Astrocyte (in vitro differentiated cells and primary cell): ENCODE data around the gene BIRC6. TPM values are rescaled to one million over a fixed set of nuclear protein-coding genes. Genes with fewer than 3 reads are reported as not detected.
"Not testable (repeated sequence)": the region's sequence is repeated elsewhere in the genome, so short reads cannot be mapped to it uniquely, and the experiment has no call there.

ENCODE experiments used
- DNase-seq: peaks from one replicate; pipeline ENCODE4 v3.0.0-alpha.2; 2010; ENCODE audit warnings: low read depth
- FAIRE-seq: peaks from 2 replicates; lab custom pipeline; 2011; peaks lifted over from hg19 to GRCh38; lab: Jason Lieb, UNC
- H2AFZ ChIP-seq: 2 replicates; pipeline ENCODE4 v1.6.0; 2012; ENCODE audit warnings: low read depth, low read length, inconsistent platforms
- H3K27ac ChIP-seq: 2 replicates; pipeline ENCODE4 v1.5.1; 2011; ENCODE audit warnings: low read depth, low read length, inconsistent platforms
- H3K27me3 ChIP-seq: 2 replicates; pipeline ENCODE4 v1.6.0; 2011; ENCODE audit warnings: low read length, inconsistent platforms; ENCODE audit not compliant: insufficient read depth
- H3K36me3 ChIP-seq: 2 replicates; pipeline ENCODE4 v1.5.1; 2011; ENCODE audit warnings: low read length, inconsistent platforms; ENCODE audit not compliant: insufficient read depth
- H3K4me1 ChIP-seq: 2 replicates; pipeline ENCODE4 v1.5.1; 2011; ENCODE audit warnings: low read length, inconsistent platforms; ENCODE audit not compliant: insufficient read depth
- H3K4me2 ChIP-seq: 2 replicates; pipeline ENCODE4 v1.6.0; 2012; ENCODE audit warnings: low read length, inconsistent platforms
- H3K4me3 ChIP-seq: 2 replicates; pipeline ENCODE4 v1.5.1; 2011; ENCODE audit warnings: low read depth, mild to moderate bottlenecking, low read length, inconsistent platforms; ENCODE audit not compliant: insufficient read depth
- H3K79me2 ChIP-seq: 2 replicates; pipeline ENCODE4 v1.6.0; 2012; ENCODE audit warnings: mild to moderate bottlenecking, low read length, inconsistent platforms; ENCODE audit not compliant: insufficient read depth
- H3K9ac ChIP-seq: 2 replicates; pipeline ENCODE4 v1.6.0; 2012; ENCODE audit warnings: mild to moderate bottlenecking, low read length, inconsistent platforms
- H3K9me3 ChIP-seq: 2 replicates; pipeline ENCODE4 v1.5.1; 2012; ENCODE audit warnings: low read depth, mild to moderate bottlenecking, low read length, inconsistent platforms; ENCODE audit not compliant: insufficient read depth
- H4K20me1 ChIP-seq: 2 replicates; pipeline ENCODE4 v1.6.0; 2012; ENCODE audit warnings: low read length, inconsistent platforms; ENCODE audit not compliant: insufficient read depth
- H3K27ac Mint-ChIP-seq: one replicate; pipeline ENCODE4 v1.8.0; 2021; ENCODE audit warnings: mild to moderate bottlenecking, mixed read lengths; ENCODE audit not compliant: unreplicated experiment
- H3K27me3 Mint-ChIP-seq: one replicate; pipeline ENCODE4 v1.8.0; 2021; ENCODE audit warnings: low read depth, mixed read lengths; ENCODE audit not compliant: unreplicated experiment
- H3K36me3 Mint-ChIP-seq: one replicate; pipeline ENCODE4 v1.8.0; 2021; ENCODE audit warnings: low read depth, mixed read lengths; ENCODE audit not compliant: unreplicated experiment
- H3K4me1 Mint-ChIP-seq: one replicate; pipeline ENCODE4 v1.8.0; 2021; ENCODE audit warnings: low read depth, mixed read lengths; ENCODE audit not compliant: unreplicated experiment
- H3K4me3 Mint-ChIP-seq: one replicate; pipeline ENCODE4 v1.8.0; 2021; ENCODE audit warnings: mild to moderate bottlenecking, moderate library complexity, mixed read lengths; ENCODE audit not compliant: unreplicated experiment
- H3K9me3 Mint-ChIP-seq: one replicate; pipeline ENCODE4 v1.8.0; 2021; ENCODE audit warnings: mild to moderate bottlenecking, mixed read lengths; ENCODE audit not compliant: unreplicated experiment
- EZH2 ChIP-seq: IDR thresholded peaks from 2 replicates; pipeline ENCODE4 v1.6.1; 2012; ENCODE audit warnings: mild to moderate bottlenecking, low read length, inconsistent platforms; ENCODE audit not compliant: insufficient read depth
- total RNA-seq: library from RNA; stranded (reverse); gene quantifications from 2 replicates; pipeline ENCODE4 v1.2.1, GENCODE V29; 2021
- TF ChIP-seq, protein P1 (sequence below): IDR thresholded peaks from 2 replicates; pipeline ENCODE4 v1.5.1; 2011; ENCODE audit warnings: low read depth, mild to moderate bottlenecking, inconsistent platforms, low read length, moderate library complexity; ENCODE audit not compliant: insufficient read depth

Gene BIRC6
- total RNA-seq, 1 donor from 2014 or later, result 86.1 TPM

DNA sequence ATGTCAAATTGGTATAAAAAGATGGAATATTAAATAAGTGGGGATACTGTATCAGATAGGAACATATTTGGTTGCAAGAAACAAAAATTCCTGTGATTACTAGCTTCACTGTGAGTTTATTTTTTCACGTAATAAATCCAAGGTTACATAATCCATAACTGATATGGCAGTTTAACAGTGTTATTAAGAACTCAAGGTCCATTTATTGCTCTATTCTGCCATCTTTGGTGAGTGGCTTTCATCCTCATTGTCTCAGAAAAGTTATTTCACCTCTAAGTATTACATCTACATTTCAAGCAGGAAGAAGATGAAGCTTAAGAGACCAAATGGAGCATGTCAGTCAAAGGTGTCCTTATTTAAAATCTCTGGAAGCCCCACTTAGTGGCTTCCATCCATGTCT lies 41.9 kb upstream of the BIRC6 start:
- Mint-ChIP-seq H3K9me3 (no peaks in the 10 kb centered on the region), H3K27me3 (no peaks in the 10 kb centered on the region), H3K36me3 (peaks cover 2% of the 10 kb centered on the region), H3K4me3 (no peak overlapping the region), H3K27ac (no peak overlapping the region), H3K4me1 (no peaks in the 10 kb centered on the region)
- Histone ChIP-seq H3K36me3 (peaks cover 4% of the 10 kb centered on the region), H3K9ac (no peak overlapping the region), H3K4me3 (no peak overlapping the region), H3K9me3 (no peaks in the 10 kb centered on the region), H3K4me1 (no peaks in the 10 kb centered on the region), H2AFZ (no peak overlapping the region), H3K79me2 (no peaks in the 10 kb centered on the region), H4K20me1 (no peaks in the 10 kb centered on the region), H3K27me3 (no peaks in the 10 kb centered on the region), H3K4me2 (no peak overlapping the region), H3K27ac (no peak overlapping the region)
- TF ChIP-seq EZH2, result no peak
- TF ChIP-seq, protein P1, sequence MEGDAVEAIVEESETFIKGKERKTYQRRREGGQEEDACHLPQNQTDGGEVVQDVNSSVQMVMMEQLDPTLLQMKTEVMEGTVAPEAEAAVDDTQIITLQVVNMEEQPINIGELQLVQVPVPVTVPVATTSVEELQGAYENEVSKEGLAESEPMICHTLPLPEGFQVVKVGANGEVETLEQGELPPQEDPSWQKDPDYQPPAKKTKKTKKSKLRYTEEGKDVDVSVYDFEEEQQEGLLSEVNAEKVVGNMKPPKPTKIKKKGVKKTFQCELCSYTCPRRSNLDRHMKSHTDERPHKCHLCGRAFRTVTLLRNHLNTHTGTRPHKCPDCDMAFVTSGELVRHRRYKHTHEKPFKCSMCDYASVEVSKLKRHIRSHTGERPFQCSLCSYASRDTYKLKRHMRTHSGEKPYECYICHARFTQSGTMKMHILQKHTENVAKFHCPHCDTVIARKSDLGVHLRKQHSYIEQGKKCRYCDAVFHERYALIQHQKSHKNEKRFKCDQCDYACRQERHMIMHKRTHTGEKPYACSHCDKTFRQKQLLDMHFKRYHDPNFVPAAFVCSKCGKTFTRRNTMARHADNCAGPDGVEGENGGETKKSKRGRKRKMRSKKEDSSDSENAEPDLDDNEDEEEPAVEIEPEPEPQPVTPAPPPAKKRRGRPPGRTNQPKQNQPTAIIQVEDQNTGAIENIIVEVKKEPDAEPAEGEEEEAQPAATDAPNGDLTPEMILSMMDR, result no peak
- DNase-seq (no peak), FAIRE-seq (no peak)

DNA sequence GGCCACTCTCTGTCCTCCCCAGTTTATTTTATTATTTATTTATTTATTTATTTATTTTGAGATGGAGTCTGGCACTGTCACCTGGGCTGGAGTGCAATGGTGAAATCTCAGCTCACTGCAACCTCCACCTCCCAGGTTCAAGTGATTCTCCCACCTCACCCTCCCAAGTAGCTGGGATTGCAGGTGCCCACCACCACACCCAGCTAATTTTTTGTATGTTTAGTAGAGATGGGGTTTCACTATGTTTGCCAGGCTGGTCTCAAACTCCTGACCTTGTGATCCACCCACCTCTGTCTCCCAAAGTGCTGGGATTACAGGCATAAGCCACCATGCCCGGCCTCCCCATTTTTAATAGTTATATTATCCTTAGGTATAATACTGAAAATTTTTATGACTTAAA lies 28.1 kb upstream of the BIRC6 start:
- not testable (repeated sequence) for H3K27me3 Mint-ChIP-seq, H3K36me3 Mint-ChIP-seq, H3K9ac ChIP-seq, H3K9me3 ChIP-seq, H3K27me3 ChIP-seq, H3K79me2 ChIP-seq, H3K9me3 Mint-ChIP-seq, H3K4me3 ChIP-seq, H3K27ac ChIP-seq, H3K36me3 ChIP-seq, FAIRE-seq, H2AFZ ChIP-seq, H3K4me3 Mint-ChIP-seq, H3K4me1 Mint-ChIP-seq, H3K27ac Mint-ChIP-seq, H4K20me1 ChIP-seq, H3K4me2 ChIP-seq, DNase-seq, H3K4me1 ChIP-seq

DNA sequence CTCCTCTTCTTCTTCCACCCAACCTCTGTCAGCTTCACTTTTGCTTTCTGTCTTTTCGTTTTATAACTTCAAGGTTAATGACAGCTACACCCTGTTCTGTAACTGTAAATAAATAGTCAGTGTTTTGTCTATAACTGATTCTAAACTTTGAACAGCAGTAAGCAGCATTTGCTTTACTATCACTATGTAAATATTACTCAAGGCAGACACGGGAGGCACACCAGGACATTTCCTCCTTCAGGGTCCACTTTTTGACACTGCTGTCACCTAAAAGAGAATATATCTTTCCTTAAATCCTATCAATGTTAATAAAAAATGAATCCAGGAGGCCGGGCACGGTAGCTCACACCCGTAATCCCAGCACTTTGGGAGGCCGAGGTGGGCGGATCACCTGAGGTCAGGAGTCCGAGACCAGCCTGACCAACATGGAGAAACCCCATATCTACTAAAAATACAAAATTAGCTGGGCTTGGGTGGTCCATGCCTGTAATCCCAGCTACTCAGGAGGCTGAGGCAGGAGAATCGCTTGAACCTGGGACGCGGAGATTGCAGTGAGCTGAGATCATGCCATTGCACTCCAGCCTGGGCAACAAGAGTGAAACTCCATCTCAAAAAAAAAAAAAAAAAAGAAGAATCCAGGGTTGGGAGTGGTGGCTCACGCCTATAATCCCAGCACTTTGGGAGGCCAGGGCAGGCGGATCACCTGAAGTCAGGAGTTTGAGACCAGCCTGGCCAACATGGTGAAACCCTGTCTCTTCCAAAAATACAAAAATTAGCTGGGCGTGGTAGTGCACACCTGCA lies 27.4 kb upstream of the BIRC6 start:
- H3K9ac ChIP-seq, H3K4me3 Mint-ChIP-seq, H3K4me1 Mint-ChIP-seq, H3K4me3 ChIP-seq, DNase-seq, H3K27me3 ChIP-seq, H3K79me2 ChIP-seq, H3K27me3 Mint-ChIP-seq, H3K9me3 ChIP-seq, H3K27ac ChIP-seq, H3K4me2 ChIP-seq, H4K20me1 ChIP-seq, FAIRE-seq, H3K4me1 ChIP-seq, H3K9me3 Mint-ChIP-seq, H3K36me3 Mint-ChIP-seq, H2AFZ ChIP-seq, H3K27ac Mint-ChIP-seq, H3K36me3 ChIP-seq: not testable (repeated sequence)
